ENCODE data around the gene MINK1.

GRCh38 chr17:4921320-4921719 lies 88.2 kb downstream of the MINK1 start:
- no peak for TF ChIP-seq CTCF (conservative IDR thresholded peaks at IDR 0.05)
- no peak for TF ChIP-seq ZFX (IDR thresholded peaks at IDR 0.05)
